ENCODE data around the gene CCM2L.

The CCM2L gene

DNA sequence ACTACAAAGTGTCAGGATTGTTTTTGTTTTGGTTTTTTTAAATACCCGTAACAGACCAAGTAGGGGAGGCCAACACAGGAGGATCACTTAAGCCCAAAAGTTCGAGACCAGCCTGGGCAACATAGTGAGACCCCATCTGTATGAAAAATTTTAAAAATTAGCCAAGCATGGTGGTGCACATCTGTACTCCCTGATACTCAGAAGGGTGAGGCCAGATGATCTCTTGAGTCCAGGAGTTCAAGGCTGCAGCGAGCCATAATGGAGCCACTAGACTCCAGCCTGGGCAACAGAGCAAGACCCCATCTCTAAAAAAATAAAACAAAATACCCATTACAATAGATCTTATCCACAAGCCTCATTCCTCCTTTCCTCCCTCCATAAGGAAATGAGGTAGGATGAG lies 70.5 kb downstream of the CCM2L start:
- DNase-seq (ENCODE audit: extremely low spot score): no peak
- no peak for TF ChIP-seq CTCF (IDR thresholded peaks at IDR 0.05; ENCODE audit: control extremely low read depth, extremely low read depth, low read depth, missing control alignments)
- CTCF ChIA-PET: interaction anchor here (1.1 to 5.7 kb wide), 4 partner anchors 11 to 229 kb away, joined by 3 to 47 read pairs (median 12); no protein-coding TSS in a partner anchor
- POLR2A ChIA-PET: interaction anchor here (0.6 to 1.1 kb wide), 3 partner anchors 10 to 204 kb away, joined by 3 to 5 read pairs (median 3); no protein-coding TSS in a partner anchor

Data from GM10248 (cell line).